Neuronal stem cell (in vitro differentiated cells): ENCODE data around the gene MELTF.

ENCODE experiments used
- DNase-seq: peaks from one replicate; pipeline ENCODE4 v3.0.0-alpha.2; 2013; ENCODE audit warnings: low spot score
- H2AFZ ChIP-seq: one replicate; pipeline ENCODE4 v1.6.1; 2013; ENCODE audit warnings: mild to moderate bottlenecking, low read length, inconsistent platforms
- H2AK5ac ChIP-seq: 2 replicates; pipeline ENCODE4 v1.6.1; 2013; ENCODE audit warnings: low read depth, mild to moderate bottlenecking, inconsistent platforms, low read length, moderate library complexity, mixed read lengths
- H2BK120ac ChIP-seq: 2 replicates; pipeline ENCODE4 v1.6.1; 2013; ENCODE audit warnings: low read depth, mild to moderate bottlenecking, inconsistent platforms, low read length, moderate library complexity, mixed read lengths
- H2BK12ac ChIP-seq: one replicate; pipeline ENCODE4 v1.6.1; 2013; ENCODE audit warnings: low read length, inconsistent platforms
- H2BK15ac ChIP-seq: 2 replicates; pipeline ENCODE4 v1.6.1; 2013; ENCODE audit warnings: mild to moderate bottlenecking, low read length, inconsistent platforms, mixed read lengths
- H2BK5ac ChIP-seq: one replicate; pipeline ENCODE4 v1.6.1; 2013; ENCODE audit warnings: inconsistent platforms, mild to moderate bottlenecking, low read length, moderate library complexity
- H3K14ac ChIP-seq: one replicate; pipeline ENCODE4 v1.6.1; 2013; ENCODE audit warnings: low read length, inconsistent platforms
- H3K18ac ChIP-seq: 2 replicates; pipeline ENCODE4 v1.6.1; 2013; ENCODE audit warnings: low read length, inconsistent platforms
- H3K23ac ChIP-seq: 2 replicates; pipeline ENCODE4 v1.6.1; 2013; ENCODE audit warnings: low read depth, mild to moderate bottlenecking, mixed read lengths, low read length, inconsistent platforms; ENCODE audit not compliant: poor library complexity
- H3K27ac ChIP-seq: replicated peaks from 3 replicates; pipeline ENCODE4 v1.5.1; 2013; ENCODE audit warnings: low read length, inconsistent platforms
- H3K27me3 ChIP-seq, 3 experiments: 2 replicates each; pipeline ENCODE4 v1.6.1; 2013; ENCODE audit warnings: low read length in 3 of 3, mild to moderate bottlenecking in 2 of 3, inconsistent platforms in 1 of 3, low read depth in 1 of 3, mixed read lengths in 1 of 3, moderate library complexity in 1 of 3; ENCODE audit not compliant: control insufficient read depth in 3 of 3, insufficient read depth in 3 of 3
- H3K36me3 ChIP-seq, 2 donors: replicated peaks in 1 of 2; 2 replicates each; pipeline ENCODE4 v1.6.1; 2013; ENCODE audit warnings: low read length in 2 of 2; ENCODE audit not compliant: control insufficient read depth in 2 of 2, insufficient read depth in 2 of 2
- H3K4ac ChIP-seq: 2 replicates; pipeline ENCODE4 v1.6.1; 2013; ENCODE audit warnings: inconsistent platforms, mild to moderate bottlenecking, low read length, moderate library complexity
- H3K4me1 ChIP-seq, 2 donors: 1 replicate in 1 of 2; 2 replicates in 1 of 2; pipeline ENCODE4 v1.6.1; 2013; ENCODE audit warnings: low read length in 2 of 2, low read depth in 1 of 2; ENCODE audit not compliant: control insufficient read depth in 2 of 2, insufficient read depth in 1 of 2
- H3K4me2 ChIP-seq: one replicate; pipeline ENCODE4 v1.6.1; 2013; ENCODE audit warnings: mild to moderate bottlenecking, low read length, inconsistent platforms; ENCODE audit not compliant: insufficient read depth, poor library complexity, severe bottlenecking
- H3K4me3 ChIP-seq, 2 donors: 2 replicates each; pipeline ENCODE4 v1.5.1; 2013; ENCODE audit warnings: low read length in 2 of 2, mild to moderate bottlenecking in 2 of 2, inconsistent platforms in 1 of 2, moderate library complexity in 1 of 2
- H3K79me1 ChIP-seq: one replicate; pipeline ENCODE4 v1.6.1; 2013; ENCODE audit warnings: low read depth, mild to moderate bottlenecking, inconsistent platforms, low read length, moderate library complexity
- H3K9ac ChIP-seq: one replicate; pipeline ENCODE4 v1.6.1; 2013; ENCODE audit warnings: mild to moderate bottlenecking, low read depth, low read length, inconsistent platforms; ENCODE audit not compliant: poor library complexity
- H3K9me3 ChIP-seq, 2 donors: replicated peaks in 1 of 2; 2 replicates each; pipeline versions ENCODE3 to v1.6.1; 2013; ENCODE audit warnings: low read length in 2 of 2, mild to moderate bottlenecking in 2 of 2, inconsistent platforms in 1 of 2, low read depth in 1 of 2, mixed read lengths in 1 of 2, moderate library complexity in 1 of 2; ENCODE audit not compliant: control insufficient read depth in 2 of 2, insufficient read depth in 1 of 2
- H4K8ac ChIP-seq: one replicate; pipeline ENCODE4 v1.6.1; 2013; ENCODE audit warnings: low read depth, mild to moderate bottlenecking, inconsistent platforms, low read length, moderate library complexity
- H4K91ac ChIP-seq: one replicate; pipeline ENCODE4 v1.6.1; 2013; ENCODE audit warnings: low read length, low read depth, mild to moderate bottlenecking, inconsistent platforms; ENCODE audit not compliant: poor library complexity
- WGBS, 2 donors: extraction: QIAGEN DNeasy Blood & Tissue Kit; methylation state at CpG; one replicate each; pipeline ENCODE4 v1.1.7; 2013; ENCODE audit warnings: missing lambda C conversion rate in 2 of 2, mixed read lengths in 1 of 2; ENCODE audit not compliant: insufficient read length in 2 of 2, insufficient replicate concordance in 1 of 2; ENCODE audit errors: extremely low coverage in 2 of 2; 5-methylcytosine and 5-hydroxymethylcytosine counted together

The MELTF gene

DNA sequence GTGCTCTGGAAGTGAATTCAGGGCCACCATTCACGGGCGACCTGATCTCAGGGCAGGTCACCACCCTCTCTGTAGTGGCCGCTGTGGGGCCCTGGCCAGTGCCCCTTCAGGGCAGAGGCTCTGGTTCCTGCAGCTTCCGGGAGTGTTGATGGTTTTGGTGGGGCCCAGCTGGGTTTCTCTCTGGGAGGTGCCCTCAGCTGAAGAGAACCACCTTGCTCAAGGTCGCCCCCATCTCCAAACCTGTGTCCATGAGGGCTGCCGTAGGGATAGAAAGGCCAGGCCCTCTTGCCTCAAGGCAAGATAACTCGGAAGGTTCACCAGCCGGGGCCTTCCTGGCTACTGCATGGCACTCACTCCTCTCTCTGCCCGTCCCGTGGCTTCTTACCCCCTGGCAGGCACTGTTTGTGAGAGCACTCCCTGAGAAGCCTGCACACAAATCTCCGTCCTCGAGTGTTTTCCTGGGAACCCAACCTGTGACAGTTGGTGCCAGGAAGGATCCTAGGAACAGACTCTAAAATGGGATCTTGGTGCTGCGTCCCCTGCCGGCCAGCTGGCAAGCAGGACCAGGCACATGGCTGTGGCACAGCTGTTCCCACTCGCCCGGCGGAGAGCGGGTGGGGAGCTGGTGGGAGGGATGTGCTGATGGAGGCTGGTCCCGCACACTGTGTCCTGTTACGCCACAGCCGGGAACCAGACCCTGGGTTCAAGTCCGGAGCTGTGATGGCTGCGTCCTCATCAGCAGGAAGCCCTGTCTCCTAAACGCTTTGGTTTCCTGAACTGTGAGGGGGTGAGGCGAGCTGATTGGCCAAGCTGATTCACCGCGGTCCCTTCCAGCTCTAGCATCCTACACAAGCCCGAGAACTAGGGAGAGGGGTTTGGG, 37.8 kb downstream of the MELTF start:
- H3K9ac ChIP-seq = no peak overlapping the region
- H2BK15ac ChIP-seq = peak overlapping the region; percentile 9
- no CpG with 5 or more reads among the region's 28 CpGs for whole genome bisulfite sequencing, 2 donors
- H3K27me3 ChIP-seq = peaks cover 0 to 10% (median 3%) of the 10 kb centered on the region in 3 experiments
- no peak overlapping the region for H3K27ac ChIP-seq
- H3K36me3 ChIP-seq = no peaks in the 10 kb centered on the region
- H3K4me1 ChIP-seq = peaks cover 6 to 9% of the 10 kb centered on the region in 2 donors
- no peak overlapping the region for H4K8ac ChIP-seq
- no peak overlapping the region for H3K18ac ChIP-seq
- no peak for DNase-seq
- H3K14ac ChIP-seq = no peak overlapping the region
- no peak overlapping the region for H3K4ac ChIP-seq
- H2AK5ac ChIP-seq = peak overlapping the region; percentile 32
- H3K79me1 ChIP-seq = peaks cover 4% of the 10 kb centered on the region
- H4K91ac ChIP-seq = no peak overlapping the region
- H3K4me2 ChIP-seq = no peak overlapping the region
- no peak overlapping the region for H2BK120ac ChIP-seq
- no peak overlapping the region for H2BK5ac ChIP-seq
- H3K9me3 ChIP-seq = peaks cover 0 to 4% of the 10 kb centered on the region in 2 donors
- H3K23ac ChIP-seq = no peak overlapping the region
- H2BK12ac ChIP-seq = no peak overlapping the region
- no peak overlapping the region for H2AFZ ChIP-seq
- no peak overlapping the region for H3K4me3 ChIP-seq

DNA sequence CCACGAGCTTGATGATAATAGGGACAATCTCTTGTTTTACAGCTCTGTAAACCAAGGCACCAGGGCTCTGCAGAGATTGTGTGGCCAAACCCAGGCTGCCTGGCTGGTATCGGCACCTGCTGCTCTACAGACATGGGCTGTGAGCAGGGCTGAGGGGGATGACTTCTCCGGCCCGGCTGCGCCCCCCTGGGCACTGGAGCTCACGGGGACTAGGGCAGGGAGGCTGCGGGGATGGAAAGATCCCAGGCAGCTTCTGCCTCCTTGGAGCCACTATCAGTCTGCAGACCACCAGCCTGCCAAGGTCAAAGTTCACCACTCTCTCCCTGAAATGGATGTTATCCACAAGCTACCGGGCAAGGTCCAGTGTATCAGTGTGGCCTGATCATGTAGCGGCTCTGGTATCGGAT, 39.0 kb downstream of the MELTF start:
- Histone ChIP-seq H3K27ac (no peak overlapping the region), H3K27me3 (peaks cover 0 to 5% (median 3%) of the 10 kb centered on the region in 3 experiments)
- no peak for DNase-seq

DNA sequence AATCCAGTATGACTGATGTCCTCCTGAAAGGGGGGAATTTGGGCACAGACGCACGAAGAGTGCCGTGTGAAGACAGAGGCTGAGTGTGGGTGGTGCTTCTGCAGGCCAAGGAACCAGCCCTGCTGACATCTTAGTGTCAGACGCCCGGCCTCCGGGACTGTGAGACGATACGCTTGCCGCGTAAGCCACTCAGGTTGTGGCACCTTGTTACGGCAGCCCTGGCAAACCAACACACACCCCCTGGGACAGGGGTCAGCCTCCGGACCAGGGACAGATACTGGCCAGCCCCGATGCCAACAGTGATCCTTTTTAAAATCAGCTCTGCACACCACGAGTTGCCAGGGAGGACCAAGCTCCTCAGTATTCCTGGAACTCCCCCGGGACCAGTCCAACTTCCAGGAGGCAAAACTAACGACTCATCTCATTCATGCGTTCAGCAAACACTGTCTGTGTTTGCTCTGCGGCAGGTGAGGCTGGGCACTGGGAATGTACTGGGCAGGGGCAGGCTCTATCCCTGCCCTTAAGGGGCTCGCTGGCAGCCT, 39.8 kb downstream of the MELTF start:
- peak overlapping the region; percentile 9 for H2AK5ac ChIP-seq
- peaks cover 5 to 6% of the 10 kb centered on the region in 2 donors for H3K4me1 ChIP-seq
- DNase-seq = no peak
- H3K27me3 ChIP-seq = peaks cover 0 to 5% (median 0%) of the 10 kb centered on the region in 3 experiments
- no peaks in the 10 kb centered on the region for H3K36me3 ChIP-seq
- no peak overlapping the region for H3K9ac ChIP-seq
- no peaks in the 10 kb centered on the region for H3K9me3 ChIP-seq
- no peak overlapping the region for H2BK5ac ChIP-seq
- H3K23ac ChIP-seq = no peak overlapping the region
- no peak overlapping the region for H4K91ac ChIP-seq
- H2BK120ac ChIP-seq = no peak overlapping the region
- no peak overlapping the region for H2BK12ac ChIP-seq
- H4K8ac ChIP-seq = no peak overlapping the region
- no peak overlapping the region for H3K4ac ChIP-seq
- H3K18ac ChIP-seq = no peak overlapping the region
- no peak overlapping the region for H3K14ac ChIP-seq
- no peak overlapping the region for H3K4me2 ChIP-seq
- H3K79me1 ChIP-seq = peaks cover under 1% of the 10 kb centered on the region
- H3K4me3 ChIP-seq = no peak overlapping the region
- no peak overlapping the region for H2BK15ac ChIP-seq
- no CpG with 5 or more reads among the region's 19 CpGs for whole genome bisulfite sequencing, 2 donors
- no peak overlapping the region for H3K27ac ChIP-seq
- H2AFZ ChIP-seq = no peak overlapping the region

More for the DNA sequence above, 39.0 kb downstream of the MELTF start:
- no peak overlapping the region for H3K4me3 ChIP-seq
- H2BK15ac ChIP-seq = no peak overlapping the region
- no peak overlapping the region for H4K8ac ChIP-seq
- no peak overlapping the region for H3K14ac ChIP-seq
- peaks cover 6 to 9% of the 10 kb centered on the region in 2 donors for H3K4me1 ChIP-seq
- no CpG with 5 or more reads among the region's 10 CpGs for WGBS, 2 donors
- H3K36me3 ChIP-seq = no peaks in the 10 kb centered on the region
- H2BK120ac ChIP-seq = no peak overlapping the region
- H3K23ac ChIP-seq = no peak overlapping the region
- no peak overlapping the region for H3K9ac ChIP-seq
- H2BK5ac ChIP-seq = no peak overlapping the region
- peaks cover 0 to 4% of the 10 kb centered on the region in 2 donors for H3K9me3 ChIP-seq
- H2BK12ac ChIP-seq = no peak overlapping the region
- H2AFZ ChIP-seq = no peak overlapping the region
- no peak overlapping the region for H3K4ac ChIP-seq
- H3K18ac ChIP-seq = no peak overlapping the region
- no peak overlapping the region for H4K91ac ChIP-seq
- H3K4me2 ChIP-seq = no peak overlapping the region
- H2AK5ac ChIP-seq = no peak overlapping the region
- peaks cover 4% of the 10 kb centered on the region for H3K79me1 ChIP-seq
